Endothelial cell of umbilical vein (primary cell): ENCODE data around the gene IQCH. TPM values are rescaled to one million over a fixed set of nuclear protein-coding genes. Genes with fewer than 3 reads are reported as not detected.

Experiments used
- BruUV-seq: library from RNA; stranded (reverse); fragments of 400-500 nt; replicated peaks from 2 replicates; lab custom pipeline; 2021; lab: Mats Ljungman, UMichigan
- CTCF ChIA-PET: fragments of 300-600, 350-600 bp; sonication (Branson Sonifier 250); formaldehyde crosslinking; loops from one replicate; lab custom pipeline; 2021; ENCODE audit warnings: antibody characterized with exemption, inconsistent platforms; lab: Charles Lee
- POLR2A ChIA-PET: fragments of 300-600, 350-600 bp; sonication (Branson Sonifier 250); formaldehyde crosslinking; loops from one replicate; lab custom pipeline; 2021; ENCODE audit warnings: antibody characterized with exemption, inconsistent platforms; lab: Charles Lee
- DNase-seq: peaks from one replicate; pipeline ENCODE4 v3.0.0-alpha.2; 2011; ENCODE audit warnings: low read depth, low spot score
- FAIRE-seq: peaks from 2 replicates; lab custom pipeline; 2011; peaks lifted over from hg19 to GRCh38; lab: Jason Lieb, UNC
- H2AFZ ChIP-seq: 2 replicates; pipeline ENCODE4 v1.6.0; 2012; ENCODE audit warnings: low read depth, low read length, control low read depth, inconsistent platforms
- H3K27ac ChIP-seq: 2 replicates; pipeline ENCODE4 v1.5.1; 2011; ENCODE audit warnings: low read depth, mild to moderate bottlenecking, control low read depth, low read length, moderate library complexity; ENCODE audit not compliant: insufficient read depth
- H3K27me3 ChIP-seq, 2 experiments: 2 replicates each; pipeline versions ENCODE4 v1.6.0 to v1.6.1; 2011; ENCODE audit warnings: low read length in 2 of 2, mixed read lengths in 1 of 2; ENCODE audit not compliant: control insufficient read depth in 2 of 2, insufficient read depth in 2 of 2
- H3K36me3 ChIP-seq, 2 experiments: 2 replicates in 1 of 2; 3 replicates in 1 of 2; pipeline ENCODE4 v1.5.1; 2011; ENCODE audit warnings: low read length in 2 of 2, mild to moderate bottlenecking in 1 of 2, moderate library complexity in 1 of 2; ENCODE audit not compliant: control insufficient read depth in 2 of 2, insufficient read depth in 2 of 2; ENCODE audit errors: extremely low read depth in 1 of 2
- H3K4me1 ChIP-seq: 3 replicates; pipeline ENCODE4 v1.5.1; 2011; ENCODE audit warnings: mild to moderate bottlenecking, low read length; ENCODE audit not compliant: control insufficient read depth, insufficient read depth; ENCODE audit errors: extremely low read depth
- H3K4me2 ChIP-seq: 2 replicates; pipeline ENCODE4 v1.6.1; 2011; ENCODE audit warnings: low read length, control low read depth, mixed read lengths; ENCODE audit not compliant: insufficient read depth
- H3K4me3 ChIP-seq, 3 experiments: fragments of 200-600 bp in 1 of 3; sonication (generic), shearing (Covaris generic) in 1 of 3; replicated peaks in 1 of 3; 2 replicates each; pipeline ENCODE4 v1.5.1; 2011 to 2016; ENCODE audit warnings: control low read depth in 3 of 3, low read length in 3 of 3, mild to moderate bottlenecking in 2 of 3, inconsistent platforms in 1 of 3, low read depth in 1 of 3, moderate library complexity in 1 of 3; ENCODE audit not compliant: insufficient read depth in 1 of 3
- H3K79me2 ChIP-seq: 2 replicates; pipeline ENCODE4 v1.6.0; 2012; ENCODE audit warnings: low read length, inconsistent platforms; ENCODE audit not compliant: control insufficient read depth, insufficient read depth
- H3K9ac ChIP-seq: replicated peaks from 2 replicates; pipeline ENCODE3; 2011; ENCODE audit warnings: low read length, control low read depth; ENCODE audit not compliant: insufficient read depth; ENCODE audit errors: extremely low read depth
- H3K9me1 ChIP-seq: replicated peaks from 3 replicates; pipeline ENCODE4 v1.6.0; 2011; ENCODE audit warnings: mild to moderate bottlenecking, low read length; ENCODE audit not compliant: control insufficient read depth, insufficient read depth; ENCODE audit errors: extremely low read depth
- H3K9me3 ChIP-seq: replicated peaks from 2 replicates; pipeline ENCODE4 v1.5.1; 2012; ENCODE audit warnings: low read length, inconsistent platforms; ENCODE audit not compliant: control insufficient read depth, insufficient read depth
- H4K20me1 ChIP-seq: replicated peaks from 2 replicates; pipeline ENCODE3; 2011; ENCODE audit warnings: mild to moderate bottlenecking, low read length; ENCODE audit not compliant: control insufficient read depth, insufficient read depth; ENCODE audit errors: extremely low read depth
- EZH2 ChIP-seq: IDR thresholded peaks from 2 replicates; pipeline ENCODE4 v1.6.1; 2012; ENCODE audit warnings: borderline replicate concordance, low read depth, mild to moderate bottlenecking, moderate library complexity, low read length, inconsistent platforms; ENCODE audit not compliant: severe bottlenecking
- GATA2 ChIP-seq: IDR thresholded peaks from 2 replicates; pipeline ENCODE4 v1.7.0; 2011; ENCODE audit warnings: low read depth, mild to moderate bottlenecking, moderate library complexity, mixed read lengths, low read length; ENCODE audit not compliant: insufficient read length, insufficient read depth
- JUN ChIP-seq: IDR thresholded peaks from 2 replicates; pipeline ENCODE4 v1.6.1; 2011; ENCODE audit warnings: borderline replicate concordance, low read depth; ENCODE audit not compliant: insufficient read length, insufficient read depth
- MAX ChIP-seq: IDR thresholded peaks from 2 replicates; pipeline ENCODE4 v1.6.1; 2011; ENCODE audit not compliant: insufficient read depth, insufficient read length
- POLR2A ChIP-seq: IDR thresholded peaks from 2 replicates; pipeline ENCODE4 v1.6.1; 2012; ENCODE audit warnings: low read depth, mild to moderate bottlenecking, control low read depth, low read length
- POLR2AphosphoS5 ChIP-seq: IDR thresholded peaks from 2 replicates; pipeline ENCODE4 v1.6.1; 2012; ENCODE audit warnings: low read depth, mild to moderate bottlenecking, control low read depth, low read length, moderate library complexity; ENCODE audit not compliant: insufficient read depth
- dilution Hi-C: fragments of 300-500 bp; cut with MboI; formaldehyde crosslinking; loops from one replicate; pipeline ENCODE4 v1.15.0; 2019; ENCODE audit warnings: low sequenced_read_pairs; ENCODE audit not compliant: extremely low pct_ligation_motif_present
- intact Hi-C: fragments of 100-400 bp; cut with micrococcal nuclease; formaldehyde crosslinking; loops from one replicate; pipeline ENCODE4 v1.10.0; 2022
- polyA plus RNA-seq, 4 experiments: library from polyadenylated mRNA; depleted of rRNA in 3 of 4; stranded (reverse) in 3 of 4; unstranded in 1 of 4; fragments of >200 nt; gene quantifications; 2 replicates each; pipeline versions ENCODE4 v1.2.1 to v1.2.3, GENCODE V29; 2011 to 2012; ENCODE audit warnings: missing spikeins in 1 of 4
- total RNA-seq: library from RNA; stranded (reverse); gene quantifications from 2 replicates; pipeline ENCODE4 v1.2.3, GENCODE V29; 2021

The IQCH gene
- total and polyA plus RNA-seq, 2 donors (not counting 3 experiments of a cell fraction or from before 2014, with no cell fraction given) = 0.29 to 0.51 TPM

- DNase-seq (peak; percentile 57), FAIRE-seq (peak; percentile 65)
- H3K9me3 ChIP-seq = no peaks in the 10 kb centered on the region
- CTCF ChIA-PET = interaction anchor here (1.6 to 2.3 kb wide), 5 partner anchors 20 to 314 kb away, joined by 4 to 8 read pairs (median 7); partner anchors contain the start of gene MAP2K5
- H3K36me3 ChIP-seq = no peaks in the 10 kb centered on the region
- peak overlapping the region; percentile 79 for H2AFZ ChIP-seq
- no peaks in the 10 kb centered on the region for H3K9me1 ChIP-seq
- H3K79me2 ChIP-seq = peaks cover 27% of the 10 kb centered on the region
- no peaks in the 10 kb centered on the region for H4K20me1 ChIP-seq
- intact Hi-C loops = loop anchor here (1.0 to 2.0 kb wide), 4 partner anchors 20 to 318 kb away; partner anchors contain the start of genes MAP2K5 and RNU6-1
- no peaks in the 10 kb centered on the region for H3K27me3 ChIP-seq
- dilution Hi-C loops = no loop called here
- H3K4me1 ChIP-seq = peaks cover 17% of the 10 kb centered on the region
- peak overlapping the region; percentile 63 for H3K27ac ChIP-seq
- BruUV-seq = TSS peak; percentile 57
- peak overlapping the region; percentile 87 for H3K9ac ChIP-seq
- peak overlapping the region; percentile 98 for H3K4me2 ChIP-seq
- TF ChIP-seq JUN = no peak
- TF ChIP-seq POLR2A = no peak
- no peak for TF ChIP-seq EZH2
- TF ChIP-seq MAX = no peak
- no peak for TF ChIP-seq GATA2
- TF ChIP-seq POLR2AphosphoS5 = no peak
- POLR2A ChIA-PET = no interaction called here
- peak overlapping the region; percentile 77 to 95 (median 81) for H3K4me3 ChIP-seq
Measured at GRCh38 chr15:67521783-67522568, 267.4 kb downstream of the IQCH start.

GRCh38 chr15:67523330-67523729 is 268.7 kb downstream of the IQCH start:
- no peak overlapping the region for H3K9ac ChIP-seq
- TF ChIP-seq POLR2AphosphoS5 (no peak), POLR2A (no peak)
- BruUV-seq = no TSS peak
- ChIA-PET CTCF (interaction anchor here (1.4 kb wide), 1 partner anchor 12 kb away, joined by 4 read pairs; no protein-coding TSS in a partner anchor), POLR2A (no interaction called here)
- no peaks in the 10 kb centered on the region for H3K9me3 ChIP-seq
- DNase-seq (no peak), FAIRE-seq (no peak)
- intact Hi-C loops = no loop called here
- no peak overlapping the region for H2AFZ ChIP-seq
- H3K27me3 ChIP-seq = no peaks in the 10 kb centered on the region
- peaks cover 0 to 2% of the 10 kb centered on the region in 2 experiments for H3K36me3 ChIP-seq
- no peaks in the 10 kb centered on the region for H4K20me1 ChIP-seq
- no peak overlapping the region for H3K27ac ChIP-seq
- H3K79me2 ChIP-seq = peaks cover 27% of the 10 kb centered on the region
- no peaks in the 10 kb centered on the region for H3K9me1 ChIP-seq
- peak overlapping the region; percentile 98 for H3K4me2 ChIP-seq
- dilution Hi-C loops = no loop called here
- H3K4me3 ChIP-seq = no peak overlapping the region
- H3K4me1 ChIP-seq = peaks cover 17% of the 10 kb centered on the region
